ENCODE results near the gene TCF15.

Gene TCF15

DNA sequence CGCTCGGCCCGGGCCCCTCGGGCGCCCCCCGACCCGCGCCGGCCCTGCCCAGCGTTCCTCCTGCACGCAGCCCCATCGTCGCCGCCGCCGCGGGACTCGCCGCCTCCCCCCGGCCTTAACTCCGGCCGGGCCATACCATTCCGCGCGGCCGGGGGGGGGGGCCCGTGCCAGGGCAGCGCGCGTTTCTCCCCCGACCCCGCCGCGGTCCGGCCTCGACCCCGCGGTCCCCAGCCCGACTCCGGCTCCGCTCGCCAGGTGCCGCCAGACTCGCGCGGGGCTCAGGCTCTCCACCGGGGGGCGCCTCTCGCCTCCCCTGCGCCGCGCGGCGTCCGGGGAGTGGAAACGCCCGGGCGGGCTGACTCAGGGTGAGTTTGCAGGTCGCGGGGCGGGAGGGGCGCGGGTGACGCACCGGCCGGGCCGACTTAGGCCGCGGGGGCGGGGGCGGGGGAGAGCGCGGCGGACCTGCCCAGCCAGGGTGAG, 43.0 kb upstream of the TCF15 start, which contains the start of gene SRXN1:
SRXN1 (minus strand) TSS at position 91 of the 480 bp plus-strand sequence; CDS start at position 76, 15 bp downstream.
- H3K4me3 ChIP-seq (ENCODE audit: low read depth, low read length): peak within 1 kb of the TSS; percentile 64
- TF ChIP-seq, protein P1, sequence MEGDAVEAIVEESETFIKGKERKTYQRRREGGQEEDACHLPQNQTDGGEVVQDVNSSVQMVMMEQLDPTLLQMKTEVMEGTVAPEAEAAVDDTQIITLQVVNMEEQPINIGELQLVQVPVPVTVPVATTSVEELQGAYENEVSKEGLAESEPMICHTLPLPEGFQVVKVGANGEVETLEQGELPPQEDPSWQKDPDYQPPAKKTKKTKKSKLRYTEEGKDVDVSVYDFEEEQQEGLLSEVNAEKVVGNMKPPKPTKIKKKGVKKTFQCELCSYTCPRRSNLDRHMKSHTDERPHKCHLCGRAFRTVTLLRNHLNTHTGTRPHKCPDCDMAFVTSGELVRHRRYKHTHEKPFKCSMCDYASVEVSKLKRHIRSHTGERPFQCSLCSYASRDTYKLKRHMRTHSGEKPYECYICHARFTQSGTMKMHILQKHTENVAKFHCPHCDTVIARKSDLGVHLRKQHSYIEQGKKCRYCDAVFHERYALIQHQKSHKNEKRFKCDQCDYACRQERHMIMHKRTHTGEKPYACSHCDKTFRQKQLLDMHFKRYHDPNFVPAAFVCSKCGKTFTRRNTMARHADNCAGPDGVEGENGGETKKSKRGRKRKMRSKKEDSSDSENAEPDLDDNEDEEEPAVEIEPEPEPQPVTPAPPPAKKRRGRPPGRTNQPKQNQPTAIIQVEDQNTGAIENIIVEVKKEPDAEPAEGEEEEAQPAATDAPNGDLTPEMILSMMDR (IDR thresholded peaks at IDR 0.05; ENCODE audit: borderline replicate concordance, insufficient read depth, low read depth, low read length): peak; percentile 75

DNA sequence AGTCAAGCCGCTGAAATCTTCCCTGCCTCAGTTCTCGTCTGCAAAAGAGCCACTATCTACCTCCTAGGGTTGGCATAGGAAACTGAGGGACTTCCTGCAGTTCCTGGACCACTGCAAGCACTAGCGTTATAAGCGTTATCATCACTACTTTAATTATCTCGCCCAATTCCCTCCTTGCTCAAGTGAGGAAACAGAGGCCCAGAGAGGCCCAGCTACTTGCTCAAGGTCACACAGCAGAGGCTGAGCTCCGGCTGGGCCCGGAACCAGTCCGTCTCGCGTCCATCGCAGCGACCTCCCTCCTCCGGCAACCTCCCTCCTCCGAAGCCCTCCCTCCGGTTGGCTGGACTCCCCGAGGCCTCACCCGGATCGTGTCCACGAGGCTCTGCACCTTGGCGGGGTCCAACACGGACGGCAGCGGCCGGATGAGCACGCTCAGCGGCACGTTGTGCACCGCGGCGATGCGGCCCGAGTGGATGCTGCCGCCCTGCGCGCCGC, 42.6 kb upstream of the TCF15 start:
- TF ChIP-seq, protein P1 (IDR thresholded peaks at IDR 0.05; ENCODE audit: borderline replicate concordance, insufficient read depth, low read depth, low read length): no peak
- H3K4me3 ChIP-seq (ENCODE audit: low read depth, low read length): peak overlapping the region; percentile 64

DNA sequence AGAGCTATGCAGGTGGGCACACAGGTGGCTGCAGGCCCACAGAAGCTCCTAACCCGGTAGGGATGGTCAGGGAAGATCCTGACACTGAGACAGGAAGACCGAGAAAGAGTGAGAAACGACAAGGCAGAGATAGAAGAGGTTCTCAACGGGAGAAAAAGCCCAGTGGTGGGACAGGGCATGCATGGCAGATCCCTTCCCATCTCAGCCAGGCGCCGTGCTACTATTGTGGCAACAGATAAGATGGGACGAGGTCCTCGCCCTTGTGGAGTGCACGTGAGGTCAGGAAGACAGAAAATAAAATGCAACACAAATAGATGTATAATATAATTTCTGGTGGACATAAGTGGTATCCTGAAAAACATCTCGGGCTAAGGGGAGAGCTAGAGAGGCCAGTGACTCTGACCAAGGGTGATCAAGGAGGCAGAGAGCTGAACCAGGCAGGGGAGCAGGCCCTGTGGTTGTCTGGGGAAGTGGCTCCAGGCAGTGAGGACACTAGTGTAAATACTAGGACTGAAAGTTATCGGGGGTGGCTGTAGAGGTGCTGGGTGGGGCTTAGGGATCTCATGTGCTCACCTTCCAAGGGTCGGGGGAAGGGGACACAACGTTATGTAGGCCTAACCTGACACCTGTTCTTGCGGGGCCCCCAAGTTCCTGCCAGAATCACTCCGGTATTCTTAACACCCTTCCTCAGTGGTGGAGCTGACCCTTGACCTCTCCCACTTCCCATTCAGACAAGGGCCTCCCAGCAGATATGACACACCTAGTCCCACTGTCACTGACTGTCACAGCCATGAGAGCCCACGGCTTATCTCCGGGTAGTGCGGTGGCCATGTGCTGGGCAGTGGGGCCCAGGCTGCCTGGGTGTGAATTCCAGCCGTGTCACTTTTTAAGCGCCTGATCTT, 41.9 kb upstream of the TCF15 start:
- peak overlapping the region; percentile 64 for H3K4me3 ChIP-seq (ENCODE audit: low read depth, low read length)
- TF ChIP-seq, protein P1 (IDR thresholded peaks at IDR 0.05; ENCODE audit: borderline replicate concordance, insufficient read depth, low read depth, low read length): no peak

DNA sequence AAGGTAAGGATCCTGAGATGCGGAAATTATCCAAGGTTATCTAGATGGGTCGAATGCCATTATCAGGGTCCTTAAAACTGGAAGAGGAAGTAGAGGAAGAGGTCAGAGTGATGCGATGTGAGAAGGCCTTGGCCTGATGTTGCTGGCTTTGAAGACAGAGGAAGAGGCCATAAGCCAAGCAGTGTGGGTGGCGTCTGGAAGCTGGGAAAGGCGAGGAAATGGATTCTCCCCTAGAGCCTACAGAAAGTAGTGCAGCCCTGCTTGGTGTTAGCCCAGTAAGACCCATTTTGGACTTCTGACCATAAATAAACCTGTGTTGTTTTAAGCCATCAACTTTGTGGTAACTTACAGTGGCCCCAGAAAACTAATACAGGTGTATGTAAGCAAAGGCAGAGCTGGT, 40.8 kb upstream of the TCF15 start:
- TF ChIP-seq, protein P1 (IDR thresholded peaks at IDR 0.05; ENCODE audit: borderline replicate concordance, insufficient read depth, low read depth, low read length): no peak

DNA sequence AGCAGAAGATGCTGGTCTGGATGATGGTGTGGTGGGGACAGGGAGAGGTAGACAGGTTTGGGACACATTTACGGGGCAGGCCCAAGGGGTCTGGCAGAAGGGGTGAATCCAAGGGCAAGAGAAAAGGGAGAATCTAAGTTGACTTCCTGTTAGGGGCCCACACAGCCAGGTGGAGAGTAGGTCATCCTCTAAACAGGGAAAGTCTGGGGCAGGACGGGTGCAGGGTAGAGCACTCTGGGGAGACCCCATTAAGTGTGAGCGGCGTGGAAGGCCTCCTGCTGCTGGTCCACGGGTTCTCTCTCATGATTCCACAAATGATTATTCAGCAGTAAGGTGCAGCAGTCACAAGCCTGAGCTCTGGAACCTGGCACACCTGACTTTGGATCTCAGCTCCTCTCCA, 40.2 kb upstream of the TCF15 start:
- no peak overlapping the region for H3K4me3 ChIP-seq (ENCODE audit: low read depth, low read length)
- TF ChIP-seq, protein P1 (IDR thresholded peaks at IDR 0.05; ENCODE audit: borderline replicate concordance, insufficient read depth, low read depth, low read length): no peak

More for the DNA sequence above, 40.8 kb upstream of the TCF15 start:
- no peak overlapping the region for H3K4me3 ChIP-seq (ENCODE audit: low read depth, low read length)

DNA sequence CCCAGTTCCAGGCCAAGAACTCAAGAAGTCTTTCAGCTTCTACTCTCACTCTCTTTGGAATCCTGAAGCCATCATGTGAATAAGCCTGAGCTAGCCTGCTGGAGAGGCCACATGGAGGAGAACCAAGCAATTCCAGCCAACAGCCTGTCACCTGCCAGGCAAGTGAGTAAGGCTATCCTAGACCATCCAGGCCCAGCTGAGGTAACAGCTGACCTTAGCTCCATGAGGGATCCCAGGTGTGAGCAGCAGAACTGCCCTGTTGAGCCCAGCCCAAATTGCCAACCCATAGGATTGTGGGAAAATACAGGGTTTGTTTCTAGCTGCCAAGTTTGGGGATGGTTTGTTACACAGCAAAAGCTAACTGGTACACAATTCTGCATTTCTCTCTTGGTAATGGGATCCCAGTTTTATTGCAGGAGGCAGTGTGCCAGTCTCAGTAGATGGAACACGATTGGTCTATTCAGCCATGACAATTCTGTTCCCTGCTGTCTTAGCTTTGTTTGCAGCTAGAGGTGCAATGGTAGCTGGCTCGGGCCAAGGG, 37.4 kb upstream of the TCF15 start:
- TF ChIP-seq, protein P1 (IDR thresholded peaks at IDR 0.05; ENCODE audit: borderline replicate concordance, insufficient read depth, low read depth, low read length): no peak

More for the DNA sequence above, 37.4 kb upstream of the TCF15 start:
- no peak overlapping the region for H3K4me3 ChIP-seq (ENCODE audit: low read depth, low read length)

Data from GM12875 (cell line).